Measurements from ENCODE around the gene TTC39A. TPM values are rescaled to one million over a fixed set of nuclear protein-coding genes. Genes with fewer than 3 reads are reported as not detected.

Gene TTC39A
- total RNA-seq, 4 donors from 2014 or later: 0.40 to 9.6 (median 0.70) TPM

DNA sequence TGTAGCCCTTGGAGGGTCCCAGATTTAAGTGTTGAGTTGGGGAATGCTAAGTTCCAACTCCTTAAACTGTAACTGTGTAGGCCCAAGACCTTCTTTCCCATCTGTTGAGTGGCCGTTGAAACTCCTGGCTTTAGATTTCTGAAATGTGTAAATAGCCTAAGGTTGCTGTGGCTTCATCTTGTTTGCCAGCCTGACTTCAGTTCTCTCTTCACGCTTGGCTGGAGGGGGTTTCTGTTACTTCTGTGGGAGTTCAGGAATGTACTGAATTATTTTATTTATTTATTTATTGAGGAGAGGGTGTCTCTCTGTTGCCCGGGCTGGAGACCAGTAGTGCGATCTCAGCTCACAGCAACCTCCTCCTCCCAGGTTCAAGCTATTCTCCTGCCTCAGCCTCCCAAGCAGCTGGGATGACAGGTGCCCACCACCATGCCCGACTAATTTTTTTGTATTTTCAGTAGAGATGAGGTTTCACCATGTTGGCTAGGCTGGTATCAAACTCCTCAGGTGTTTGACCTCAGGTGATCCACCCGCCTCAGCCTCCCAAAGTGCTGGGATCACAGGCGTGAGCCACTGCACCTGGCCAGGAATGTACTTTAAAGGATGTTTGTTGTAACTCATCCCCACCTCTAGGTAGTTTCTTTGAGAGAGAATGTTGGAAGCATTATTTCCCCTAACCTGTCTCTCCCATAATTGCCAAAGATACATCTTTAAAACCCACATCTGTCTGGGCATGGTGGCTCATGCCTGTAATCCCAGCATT, 5.9 kb downstream of the TTC39A start:
- ATAC-seq: no peak
- H3K27ac ChIP-seq: no peak overlapping the region
- no peaks in the 10 kb centered on the region for H3K36me3 ChIP-seq
- peaks cover 0 to under 1% (median 0%) of the 10 kb centered on the region in 3 donors for H3K4me1 ChIP-seq
- WGBS, 2 donors (ENCODE audit: low coverage in 1 of 2): 90 to 93% methylated on average over 4 to 6 of the region's 7 CpGs
- peaks cover 9% of the 10 kb centered on the region for H3K27me3 ChIP-seq
- no peaks in the 10 kb centered on the region for H3K9me3 ChIP-seq
- H3K4me3 ChIP-seq: no peak overlapping the region
- TF ChIP-seq, protein P1, sequence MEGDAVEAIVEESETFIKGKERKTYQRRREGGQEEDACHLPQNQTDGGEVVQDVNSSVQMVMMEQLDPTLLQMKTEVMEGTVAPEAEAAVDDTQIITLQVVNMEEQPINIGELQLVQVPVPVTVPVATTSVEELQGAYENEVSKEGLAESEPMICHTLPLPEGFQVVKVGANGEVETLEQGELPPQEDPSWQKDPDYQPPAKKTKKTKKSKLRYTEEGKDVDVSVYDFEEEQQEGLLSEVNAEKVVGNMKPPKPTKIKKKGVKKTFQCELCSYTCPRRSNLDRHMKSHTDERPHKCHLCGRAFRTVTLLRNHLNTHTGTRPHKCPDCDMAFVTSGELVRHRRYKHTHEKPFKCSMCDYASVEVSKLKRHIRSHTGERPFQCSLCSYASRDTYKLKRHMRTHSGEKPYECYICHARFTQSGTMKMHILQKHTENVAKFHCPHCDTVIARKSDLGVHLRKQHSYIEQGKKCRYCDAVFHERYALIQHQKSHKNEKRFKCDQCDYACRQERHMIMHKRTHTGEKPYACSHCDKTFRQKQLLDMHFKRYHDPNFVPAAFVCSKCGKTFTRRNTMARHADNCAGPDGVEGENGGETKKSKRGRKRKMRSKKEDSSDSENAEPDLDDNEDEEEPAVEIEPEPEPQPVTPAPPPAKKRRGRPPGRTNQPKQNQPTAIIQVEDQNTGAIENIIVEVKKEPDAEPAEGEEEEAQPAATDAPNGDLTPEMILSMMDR (IDR thresholded peaks at IDR 0.05): no peak
- no peak for TF ChIP-seq POLR2A (IDR thresholded peaks at IDR 0.05)
- no peak for TF ChIP-seq POLR2AphosphoS5 (IDR thresholded peaks at IDR 0.05)
- TF ChIP-seq EP300 (IDR thresholded peaks at IDR 0.05): no peak

DNA sequence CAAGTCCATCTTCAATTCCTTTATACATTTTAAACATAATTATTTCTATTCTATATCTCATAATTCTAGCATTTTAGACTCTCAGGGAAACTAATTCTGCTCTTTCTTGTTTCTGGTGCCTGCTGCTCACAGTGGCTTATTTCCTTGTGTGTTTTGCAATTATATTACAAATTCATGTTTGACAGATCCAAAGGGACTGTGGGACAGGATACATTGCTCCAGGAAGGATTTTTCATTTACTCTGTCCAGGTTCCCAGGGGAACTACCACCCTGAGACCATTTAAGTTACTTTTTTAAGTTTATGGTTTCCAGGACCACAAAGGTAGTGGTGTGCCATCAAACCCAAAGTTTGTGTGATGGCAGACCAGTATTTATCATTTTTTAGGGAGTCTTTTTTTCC, 6.6 kb downstream of the TTC39A start:
- H3K4me3 ChIP-seq: no peak overlapping the region
- H3K27me3 ChIP-seq: peaks cover 6% of the 10 kb centered on the region
- no peaks in the 10 kb centered on the region for H3K36me3 ChIP-seq
- TF ChIP-seq EP300 (IDR thresholded peaks at IDR 0.05): no peak
- TF ChIP-seq, protein P1 (IDR thresholded peaks at IDR 0.05): no peak
- TF ChIP-seq POLR2AphosphoS5 (IDR thresholded peaks at IDR 0.05): no peak
- no peak for TF ChIP-seq POLR2A (IDR thresholded peaks at IDR 0.05)
- no peak overlapping the region for H3K27ac ChIP-seq
- no peaks in the 10 kb centered on the region for H3K9me3 ChIP-seq
- ATAC-seq: no peak
- no peaks in the 10 kb centered on the region for H3K4me1 ChIP-seq

GRCh38 chr1:51322417-51323101, 7.8 kb downstream of the TTC39A start:
- TF ChIP-seq POLR2A (IDR thresholded peaks at IDR 0.05) (no peak), POLR2AphosphoS5 (IDR thresholded peaks at IDR 0.05) (no peak), EP300 (IDR thresholded peaks at IDR 0.05) (no peak)
- TF ChIP-seq, protein P1 (IDR thresholded peaks at IDR 0.05): no peak
- H3K4me1 ChIP-seq: no peaks in the 10 kb centered on the region
- no peak for ATAC-seq
- no peaks in the 10 kb centered on the region for H3K9me3 ChIP-seq
- peaks cover 6% of the 10 kb centered on the region for H3K27me3 ChIP-seq
- no peaks in the 10 kb centered on the region for H3K36me3 ChIP-seq
- WGBS, 2 donors (ENCODE audit: low coverage in 1 of 2): 77 to 81% methylated on average over 3 to 4 of the region's 4 CpGs
- H3K27ac ChIP-seq: no peak overlapping the region
- H3K4me3 ChIP-seq: no peak overlapping the region

- Histone ChIP-seq H3K4me3 (no peak overlapping the region), H3K27ac (no peak overlapping the region), H3K9me3 (no peaks in the 10 kb centered on the region), H3K4me1 (no peaks in the 10 kb centered on the region), H3K36me3 (no peaks in the 10 kb centered on the region), H3K27me3 (peaks cover 6% of the 10 kb centered on the region)
- WGBS, 2 donors (ENCODE audit: low coverage in 1 of 2): 100% methylated on average over 2 of the region's 2 CpGs; no CpG with 5 or more reads in 1 of the 2 donors
- TF ChIP-seq POLR2A (IDR thresholded peaks at IDR 0.05) (no peak), POLR2AphosphoS5 (IDR thresholded peaks at IDR 0.05) (no peak), EP300 (IDR thresholded peaks at IDR 0.05) (no peak)
- TF ChIP-seq, protein P1 (IDR thresholded peaks at IDR 0.05): no peak
- ATAC-seq: no peak
Observed at GRCh38 chr1:51321924-51322280, 8.5 kb downstream of the TTC39A start.

Data from gastroesophageal sphincter (tissue), 4 donors.